K562 (cell line): Measurements from ENCODE around the gene GIT2. TPM values are rescaled to one million over a fixed set of nuclear protein-coding genes. Genes with fewer than 3 reads are reported as not detected.

Experiments
- ETS1 ChIP-seq: conservative IDR thresholded peaks from 2 replicates; pipeline ENCODE4 v1.6.1; 2011; ENCODE audit warnings: low read depth, mild to moderate bottlenecking, low read length; ENCODE audit not compliant: control insufficient read depth
- ETV5 ChIP-seq: sonication (generic); formaldehyde crosslinking; IDR thresholded peaks from 2 replicates; pipeline ENCODE4 v1.4.0; 2020; ENCODE audit warnings: low read depth, mild to moderate bottlenecking, missing genetic modification reagents
- FIP1L1 ChIP-seq: fragments of 200-400 bp; formaldehyde crosslinking; IDR thresholded peaks from 2 replicates; pipeline ENCODE4 v1.6.1; 2018; ENCODE audit warnings: mild to moderate bottlenecking, low read depth, low read length; ENCODE audit not compliant: poor library complexity, severe bottlenecking
- FOS ChIP-seq: IDR thresholded peaks from 3 replicates; pipeline ENCODE4 v1.6.1; 2011; ENCODE audit not compliant: insufficient read length; ENCODE audit errors: extremely low read depth
- GABPB1 ChIP-seq: sonication (generic); formaldehyde crosslinking; IDR thresholded peaks from 2 replicates; pipeline ENCODE4 v1.8.0; 2022; ENCODE audit warnings: mild to moderate bottlenecking, missing genetic modification reagents
- L3MBTL2 ChIP-seq: fragments of 450-650 bp; IDR thresholded peaks from 2 replicates; pipeline ENCODE4 v1.6.1; 2016; ENCODE audit warnings: mild to moderate bottlenecking, moderate library complexity
- MBD2 ChIP-seq: sonication (generic); IDR thresholded peaks from 2 replicates; pipeline ENCODE4 v1.6.1; 2016; ENCODE audit warnings: low read depth, borderline replicate concordance
- MITF ChIP-seq: IDR thresholded peaks from 2 replicates; pipeline ENCODE4 v1.6.1; 2014; ENCODE audit warnings: antibody characterized with exemption
- NR3C1 ChIP-seq: sonication (generic); formaldehyde crosslinking; IDR thresholded peaks from 2 replicates; pipeline ENCODE4 v1.8.1; 2022; ENCODE audit warnings: missing genetic modification reagents
- PCBP2 ChIP-seq: fragments of 200-400 bp; formaldehyde crosslinking; IDR thresholded peaks from 2 replicates; pipeline ENCODE4 v1.6.1; 2018; ENCODE audit warnings: low read length, low read depth, mild to moderate bottlenecking, moderate library complexity; ENCODE audit not compliant: poor library complexity, severe bottlenecking
- PTTG1 ChIP-seq: fragments of 450-650 bp; IDR thresholded peaks from 2 replicates; pipeline ENCODE4 v1.6.1; 2016; ENCODE audit warnings: low read depth, mild to moderate bottlenecking, missing genetic modification characterization, missing compliant biosample characterization
- RNF2 ChIP-seq: sonication (generic); IDR thresholded peaks from 2 replicates; pipeline ENCODE4 v1.6.1; 2016
- SAP30 ChIP-seq: fragments of 200-600 bp; sonication (generic); IDR thresholded peaks from 2 replicates; pipeline ENCODE4 v1.6.1; 2012; ENCODE audit warnings: borderline replicate concordance, low read depth, mild to moderate bottlenecking, moderate library complexity, low read length, control low read depth, inconsistent platforms; ENCODE audit not compliant: insufficient read depth, poor library complexity, severe bottlenecking
- TAF1 ChIP-seq: IDR thresholded peaks from 2 replicates; pipeline ENCODE4 v1.6.1; 2011; ENCODE audit warnings: mild to moderate bottlenecking, low read length, moderate library complexity; ENCODE audit not compliant: insufficient read depth, control insufficient read depth, severe bottlenecking; ENCODE audit errors: extremely low read depth
- TOE1 ChIP-seq, 2 experiments: fragments of 450-650 bp in 1 of 2; sonication (generic) in 1 of 2; formaldehyde crosslinking in 1 of 2; IDR thresholded peaks; 2 replicates each; pipeline versions ENCODE4 v1.7.1 to v1.8.0; 2016 to 2022; ENCODE audit warnings: borderline replicate concordance in 2 of 2, mild to moderate bottlenecking in 2 of 2, antibody characterized with exemption in 1 of 2, inconsistent platforms in 1 of 2, low read depth in 1 of 2, missing genetic modification reagents in 1 of 2, moderate library complexity in 1 of 2
- XRCC5 ChIP-seq: fragments of 200-400 bp; formaldehyde crosslinking; IDR thresholded peaks from 2 replicates; pipeline ENCODE4 v1.6.1; 2017; ENCODE audit warnings: low read depth, mild to moderate bottlenecking, low read length
- ZBED1 ChIP-seq: IDR thresholded peaks from 2 replicates; pipeline ENCODE4 v1.6.1; 2014
- ZBTB2 ChIP-seq: fragments of 450-650 bp; IDR thresholded peaks from 2 replicates; pipeline ENCODE4 v1.6.1; 2016; ENCODE audit warnings: antibody characterized with exemption
- ZC3H4 ChIP-seq: sonication (generic); formaldehyde crosslinking; IDR thresholded peaks from 2 replicates; pipeline ENCODE4 v1.9.0; 2021; ENCODE audit warnings: missing genetic modification reagents, borderline replicate concordance
- ZNF395 ChIP-seq: fragments of 200-800 bp; sonication (Bioruptor generic); IDR thresholded peaks from 2 replicates; pipeline ENCODE4 v1.6.1; 2017; ENCODE audit warnings: missing genetic modification characterization, missing compliant biosample characterization
- ZNF408 ChIP-seq: fragments of 250-450 bp; sonication (Bioruptor Pico); IDR thresholded peaks from 2 replicates; pipeline ENCODE4 v1.4.0; 2020; ENCODE audit warnings: low read depth, mild to moderate bottlenecking, moderate library complexity
- ZNF785 ChIP-seq: fragments of 250-450 bp; sonication (Bioruptor Pico); IDR thresholded peaks from 2 replicates; pipeline ENCODE4 v1.4.0; 2020; ENCODE audit warnings: mild to moderate bottlenecking
- polyA plus RNA-seq, 8 experiments: library from polyadenylated mRNA; depleted of rRNA in 4 of 8; stranded (reverse) in 5 of 8; unstranded in 3 of 8; fragments of >200 nt; fragmentation: Nextera tagmentation in 2 of 8; fragmentation: Illumina TruSeq in 1 of 8; extraction: Ambion mirVana in 2 of 8; extraction: Trizol in 1 of 8; gene quantifications; 2 replicates each; pipeline versions ENCODE4 v1.2.1 to v1.2.3, GENCODE V29; 2011 to 2014; ENCODE audit warnings: inconsistent platforms in 1 of 8, missing spikeins in 1 of 8
- total RNA-seq, 7 experiments: library from RNA; depleted of rRNA in 6 of 7; stranded (reverse); fragments of >200 nt in 6 of 7; fragmentation: Illumina TruSeq in 2 of 7; extraction: Trizol in 2 of 7; gene quantifications; 2 replicates each; pipeline versions ENCODE4 v1.2.1 to v1.2.3, GENCODE V29; 2011 to 2021; ENCODE audit warnings: low replicate concordance in 1 of 7

GIT2 gene
- total and polyA plus RNA-seq, 9 of the 15 experiments (the other 6 are each of a cell fraction or from before 2014, with no cell fraction given), result 4.0 to 30.4 (median 23.5) TPM

- TF ChIP-seq ZBTB2 (0 out of 2 replicates have a peak, but pooled peaks have one; percentile 21), RNF2 (no peak), NR3C1 (CRISPR knock-in tag) (no peak), PCBP2 (no peak), ETS1 (peak; percentile 74; the same call in 1 of the 2 replicates), MITF (no peak), PTTG1 (tag) (no peak), TOE1 (IDR thresholded peaks at IDR 0.05; ENCODE audit: borderline replicate concordance) (no peak), TOE1 (CRISPR knock-in tag; IDR thresholded peaks at IDR 0.05; ENCODE audit: borderline replicate concordance, low read depth) (no peak), XRCC5 (no peak), ZC3H4 (no peak), ZNF395 (peak; percentile 37; the same call in 1 of the 2 replicates), TAF1 (no peak), ZNF785 (CRISPR knock-in tag) (no peak), FIP1L1 (no peak), ZNF408 (CRISPR knock-in tag) (no peak), GABPB1 (CRISPR knock-in tag) (no peak), SAP30 (no peak), FOS (peak; percentile 83), ZBED1 (no peak), L3MBTL2 (peak; percentile 61; the same call in 1 of the 2 replicates), MBD2 (no peak), ETV5 (CRISPR knock-in tag) (no peak)
Observed at GRCh38 chr12:109880043-109880931, 115.9 kb downstream of the GIT2 start, which contains the start of gene GLTP (continued).
